IMR-90 (cell line): ENCODE measurements around the gene DGKB. TPM values are rescaled to one million over a fixed set of nuclear protein-coding genes. Genes with fewer than 3 reads are reported as not detected.

Experiments used
- ATAC-seq: fragments of 200-7000 bp; cut with Tn5 transposase; 2 replicates; pipeline ENCODE4 v1.9.1; 2020; ENCODE audit warnings: low read depth, mild to moderate bottlenecking, moderate library complexity
- BruUV-seq: library from RNA; stranded (reverse); fragments of 400-500 nt; replicated peaks from 2 replicates; lab custom pipeline; 2021; lab: Mats Ljungman, UMichigan
- CTCF ChIA-PET: fragments of 300-600 bp; formaldehyde crosslinking; extraction: SDS; loops from one replicate; lab custom pipeline; 2021; ENCODE audit warnings: antibody characterized with exemption; lab: Yijun Ruan, JAX
- POLR2A ChIA-PET: fragments of 300-600 bp; sonication (Branson Sonifier 250); formaldehyde crosslinking; loops from one replicate; lab custom pipeline; 2022; ENCODE audit warnings: antibody characterized with exemption; ENCODE audit not compliant: unreplicated experiment; lab: Charles Lee
- DNase-seq: peaks from one replicate; pipeline ENCODE4 v3.0.0; 2013
- H2AFZ ChIP-seq: replicated peaks from 2 replicates; pipeline ENCODE3; 2013; ENCODE audit warnings: low read length, mild to moderate bottlenecking; ENCODE audit not compliant: poor library complexity
- H2AK5ac ChIP-seq: 2 replicates; pipeline ENCODE4 v1.6.1; 2013; ENCODE audit warnings: low read depth, low read length, inconsistent platforms
- H2AK9ac ChIP-seq: replicated peaks from 2 replicates; pipeline ENCODE3; 2013; ENCODE audit warnings: mild to moderate bottlenecking, low read depth, low read length, moderate library complexity; ENCODE audit not compliant: poor library complexity
- H2BK120ac ChIP-seq: 2 replicates; pipeline ENCODE4 v1.6.1; 2013; ENCODE audit warnings: low read depth, low read length, inconsistent platforms
- H2BK15ac ChIP-seq: 3 replicates; pipeline ENCODE4 v1.6.1; 2013; ENCODE audit warnings: low read depth, low read length, inconsistent platforms
- H2BK20ac ChIP-seq: 2 replicates; pipeline ENCODE4 v1.6.1; 2013; ENCODE audit warnings: low read depth, mild to moderate bottlenecking, inconsistent platforms, low read length, moderate library complexity
- H2BK5ac ChIP-seq: 2 replicates; pipeline ENCODE4 v1.6.1; 2013; ENCODE audit warnings: mild to moderate bottlenecking, low read depth, low read length, inconsistent platforms; ENCODE audit not compliant: poor library complexity, severe bottlenecking
- H3K14ac ChIP-seq: replicated peaks from 2 replicates; pipeline ENCODE4 v1.6.1; 2013; ENCODE audit warnings: low read depth, low read length, inconsistent platforms
- H3K18ac ChIP-seq: 2 replicates; pipeline ENCODE4 v1.6.1; 2013; ENCODE audit warnings: low read depth, low read length, control low read depth
- H3K23ac ChIP-seq: 2 replicates; pipeline ENCODE4 v1.6.1; 2013; ENCODE audit warnings: low read depth, low read length, inconsistent platforms
- H3K27ac ChIP-seq: 2 replicates; pipeline ENCODE4 v1.5.1; 2013; ENCODE audit warnings: mild to moderate bottlenecking, control low read depth, low read length; ENCODE audit not compliant: insufficient read depth
- H3K27me3 ChIP-seq: 2 replicates; pipeline ENCODE4 v1.6.1; 2013; ENCODE audit warnings: low read length; ENCODE audit not compliant: control insufficient read depth, insufficient read depth
- H3K36me3 ChIP-seq: 2 replicates; pipeline ENCODE4 v1.6.1; 2013; ENCODE audit warnings: low read length, mixed read lengths; ENCODE audit not compliant: control insufficient read depth, insufficient read depth
- H3K4ac ChIP-seq: 2 replicates; pipeline ENCODE4 v1.6.1; 2013; ENCODE audit warnings: low read depth, low read length, inconsistent platforms
- H3K4me1 ChIP-seq: 2 replicates; pipeline ENCODE4 v1.6.1; 2013; ENCODE audit warnings: low read length, mixed read lengths; ENCODE audit not compliant: control insufficient read depth, insufficient read depth
- H3K4me2 ChIP-seq: 2 replicates; pipeline ENCODE4 v1.6.1; 2013; ENCODE audit warnings: low read depth, mild to moderate bottlenecking, control low read depth, low read length, moderate library complexity
- H3K4me3 ChIP-seq: 2 replicates; pipeline ENCODE4 v1.5.1; 2013; ENCODE audit warnings: low read depth, mild to moderate bottlenecking, control low read depth, low read length, moderate library complexity; ENCODE audit not compliant: insufficient read depth
- H3K56ac ChIP-seq: 2 replicates; pipeline ENCODE4 v1.6.1; 2013; ENCODE audit warnings: low read length, inconsistent platforms; ENCODE audit not compliant: insufficient read depth; ENCODE audit errors: extremely low read depth
- H3K79me1 ChIP-seq, 2 experiments: 2 replicates each; pipeline ENCODE4 v1.6.1; 2013; ENCODE audit warnings: low read length in 2 of 2, inconsistent platforms in 1 of 2, low read depth in 1 of 2
- H3K9ac ChIP-seq: 2 replicates; pipeline ENCODE4 v1.6.1; 2013; ENCODE audit warnings: low read depth, low read length, control low read depth
- H3K9me1 ChIP-seq: 2 replicates; pipeline ENCODE4 v1.6.1; 2013; ENCODE audit warnings: low read length, inconsistent platforms; ENCODE audit not compliant: insufficient read depth
- H3K9me3 ChIP-seq: 2 replicates; pipeline ENCODE4 v1.6.1; 2013; ENCODE audit warnings: low read length; ENCODE audit not compliant: control insufficient read depth, insufficient read depth
- H4K20me1 ChIP-seq: 2 replicates; pipeline ENCODE4 v1.6.1; 2013; ENCODE audit warnings: low read length, inconsistent platforms; ENCODE audit not compliant: insufficient read depth
- H4K5ac ChIP-seq: 2 replicates; pipeline ENCODE4 v1.6.1; 2013; ENCODE audit warnings: mild to moderate bottlenecking, low read depth, low read length, control low read depth
- H4K8ac ChIP-seq, 2 experiments: 2 replicates each; pipeline ENCODE4 v1.6.1; 2013; ENCODE audit warnings: low read depth in 2 of 2, low read length in 2 of 2, control low read depth in 1 of 2, inconsistent platforms in 1 of 2
- H4K91ac ChIP-seq: 2 replicates; pipeline ENCODE4 v1.6.1; 2013; ENCODE audit warnings: low read depth, low read length, inconsistent platforms; ENCODE audit not compliant: insufficient read depth
- BHLHE40 ChIP-seq: fragments of 150-350 bp; IDR thresholded peaks from 2 replicates; pipeline ENCODE4 v1.6.1; 2016; ENCODE audit warnings: mild to moderate bottlenecking, low read depth, low read length
- CEBPB ChIP-seq: IDR thresholded peaks from 2 replicates; pipeline ENCODE4 v1.6.1; 2012; ENCODE audit warnings: low read depth, low read length, improper control_type of control experiment
- CHD1 ChIP-seq: IDR thresholded peaks from 2 replicates; pipeline ENCODE4 v1.6.1; 2012; ENCODE audit warnings: low read depth, low read length, improper control_type of control experiment
- CTCF ChIP-seq: conservative IDR thresholded peaks from 2 replicates; pipeline ENCODE4 v1.5.1; 2012; ENCODE audit warnings: mild to moderate bottlenecking, low read depth, low read length, improper control_type of control experiment
- ELK1 ChIP-seq: fragments of 150-350 bp; IDR thresholded peaks from 2 replicates; pipeline ENCODE4 v1.6.1; 2016; ENCODE audit warnings: low read depth, mild to moderate bottlenecking, low read length, moderate library complexity, borderline replicate concordance
- FOS ChIP-seq: fragments of 150-350 bp; IDR thresholded peaks from 2 replicates; pipeline ENCODE4 v1.6.1; 2016; ENCODE audit warnings: low read depth, low read length
- MAFK ChIP-seq: IDR thresholded peaks from 2 replicates; pipeline ENCODE4 v1.6.1; 2012; ENCODE audit warnings: low read depth, low read length, improper control_type of control experiment
- MAZ ChIP-seq: IDR thresholded peaks from 2 replicates; pipeline ENCODE4 v1.6.1; 2012; ENCODE audit warnings: low read depth, mild to moderate bottlenecking, low read length, improper control_type of control experiment, moderate library complexity, borderline replicate concordance
- MXI1 ChIP-seq: IDR thresholded peaks from 2 replicates; pipeline ENCODE4 v1.6.1; 2012; ENCODE audit warnings: low read depth, mild to moderate bottlenecking, low read length, moderate library complexity, borderline replicate concordance
- NFE2L2 ChIP-seq: fragments of 150-350 bp; IDR thresholded peaks from 2 replicates; pipeline ENCODE4 v1.6.1; 2016; ENCODE audit warnings: low read depth, mild to moderate bottlenecking, low read length
- POLR2A ChIP-seq: IDR thresholded peaks from 2 replicates; pipeline ENCODE4 v1.6.1; 2012; ENCODE audit warnings: mild to moderate bottlenecking, low read depth, low read length
- RAD21 ChIP-seq: IDR thresholded peaks from 2 replicates; pipeline ENCODE4 v1.6.1; 2012; ENCODE audit warnings: low read length, improper control_type of control experiment
- RCOR1 ChIP-seq: IDR thresholded peaks from 2 replicates; pipeline ENCODE4 v1.6.1; 2012; ENCODE audit warnings: mild to moderate bottlenecking, low read length, improper control_type of control experiment; ENCODE audit not compliant: insufficient replicate concordance
- RFX5 ChIP-seq: IDR thresholded peaks from 2 replicates; pipeline ENCODE4 v1.8.0; 2012; ENCODE audit warnings: low read depth, mild to moderate bottlenecking, low read length, moderate library complexity
- SMC3 ChIP-seq: fragments of 150-350 bp; IDR thresholded peaks from 2 replicates; pipeline ENCODE4 v1.6.1; 2016; ENCODE audit warnings: low read depth, mild to moderate bottlenecking, antibody characterized with exemption, low read length, moderate library complexity
- WGBS, 2 experiments: methylation state at CpG; one replicate each; pipeline versions ENCODE4 v1.1.5 to v1.1.7; 2013; ENCODE audit warnings: missing lambda C conversion rate in 2 of 2; ENCODE audit not compliant: insufficient read length in 1 of 2; ENCODE audit errors: extremely low coverage in 2 of 2; 5-methylcytosine and 5-hydroxymethylcytosine counted together
- dilution Hi-C: fragments of 300-500 bp; cut with HindIII; formaldehyde crosslinking; loops from one replicate; pipeline ENCODE4 v1.14.3; 2018; ENCODE audit warnings: low sequenced_read_pairs; ENCODE audit not compliant: unreplicated experiment
- in situ Hi-C: fragments of 300-500 bp; cut with MboI; formaldehyde crosslinking; loops from 3 replicates; pipeline ENCODE4 v1.14.3; 2019; ENCODE audit warnings: low sequenced_read_pairs, inconsistent platforms, mixed read lengths
- intact Hi-C: fragments of 100-400 bp; cut with micrococcal nuclease; formaldehyde crosslinking; loops from 2 replicates; pipeline ENCODE4 v1.10.0; 2022
- polyA plus RNA-seq, 3 experiments: library from polyadenylated mRNA; depleted of rRNA; stranded (reverse); fragments of >200 nt; gene quantifications; 2 replicates each; pipeline ENCODE4 v1.2.3, GENCODE V29; 2012; ENCODE audit warnings: low replicate concordance in 1 of 3
- total RNA-seq: library from RNA; depleted of rRNA; stranded (reverse); fragments of >200 nt; gene quantifications from 2 replicates; pipeline ENCODE4 v1.2.3, GENCODE V29; 2012
- TF ChIP-seq, protein P1 (sequence below): fragments of 150-350 bp; IDR thresholded peaks from 2 replicates; pipeline ENCODE4 v1.6.1; 2017; ENCODE audit warnings: mild to moderate bottlenecking, antibody characterized with exemption, low read length, low read depth

DGKB gene
- total and polyA plus RNA-seq, 2 of the 4 experiments (the other 2 are of a cell fraction), result not detected

GRCh38 chr7:14424675-14425074, 477.9 kb downstream of the DGKB start:
- no peak overlapping the region for H2AK9ac ChIP-seq
- ChIA-PET POLR2A (no interaction called here), CTCF (no interaction called here)
- H3K9me1 ChIP-seq, result no peaks in the 10 kb centered on the region
- no peak overlapping the region for H2BK5ac ChIP-seq
- H4K91ac ChIP-seq, result no peak overlapping the region
- H3K9me3 ChIP-seq, result no peaks in the 10 kb centered on the region
- no peak overlapping the region for H2BK20ac ChIP-seq
- H3K4me1 ChIP-seq, result no peaks in the 10 kb centered on the region
- no peak overlapping the region for H2BK15ac ChIP-seq
- H4K5ac ChIP-seq, result no peak overlapping the region
- no peaks in the 10 kb centered on the region for H3K79me1 ChIP-seq
- no peak overlapping the region for H2AK5ac ChIP-seq
- no peak overlapping the region for H3K4ac ChIP-seq
- TF ChIP-seq NFE2L2 (no peak), ELK1 (no peak), SMC3 (no peak), FOS (no peak), MAFK (no peak), RFX5 (no peak), RAD21 (no peak), BHLHE40 (no peak), POLR2A (no peak), RCOR1 (no peak), MXI1 (no peak), CEBPB (no peak), MAZ (no peak), CHD1 (no peak), CTCF (no peak)
- TF ChIP-seq, protein P1, sequence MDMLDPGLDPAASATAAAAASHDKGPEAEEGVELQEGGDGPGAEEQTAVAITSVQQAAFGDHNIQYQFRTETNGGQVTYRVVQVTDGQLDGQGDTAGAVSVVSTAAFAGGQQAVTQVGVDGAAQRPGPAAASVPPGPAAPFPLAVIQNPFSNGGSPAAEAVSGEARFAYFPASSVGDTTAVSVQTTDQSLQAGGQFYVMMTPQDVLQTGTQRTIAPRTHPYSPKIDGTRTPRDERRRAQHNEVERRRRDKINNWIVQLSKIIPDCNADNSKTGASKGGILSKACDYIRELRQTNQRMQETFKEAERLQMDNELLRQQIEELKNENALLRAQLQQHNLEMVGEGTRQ, result no peak
- no peak for DNase-seq
- no peak overlapping the region for H3K18ac ChIP-seq
- H2BK120ac ChIP-seq, result no peak overlapping the region
- H3K14ac ChIP-seq, result no peak overlapping the region
- ATAC-seq, result no peak
- WGBS, 2 experiments, result no CpG with 5 or more reads among the region's 1 CpG
- intact Hi-C loops (no loop called here), dilution Hi-C loops (no loop called here), in situ Hi-C loops (no loop called here)
- no TSS peak for BruUV-seq
- H3K4me3 ChIP-seq, result no peak overlapping the region
- no peak overlapping the region for H4K8ac ChIP-seq
- no peaks in the 10 kb centered on the region for H3K27me3 ChIP-seq
- no peak overlapping the region for H3K23ac ChIP-seq
- no peak overlapping the region for H3K27ac ChIP-seq
- no peak overlapping the region for H2AFZ ChIP-seq
- no peaks in the 10 kb centered on the region for H3K36me3 ChIP-seq
- H3K56ac ChIP-seq, result no peak overlapping the region
- H3K4me2 ChIP-seq, result no peak overlapping the region
- H3K9ac ChIP-seq, result no peak overlapping the region
- no peaks in the 10 kb centered on the region for H4K20me1 ChIP-seq
